WI38 (cell line): ENCODE measurements around the gene ACIN1.
A peak's percentile ranks its signal among the peaks of the same experiment; 100 is the strongest.

Experiments
- H3K4me3 ChIP-seq: 2 replicates; pipeline ENCODE4 v1.5.1; 2011; ENCODE audit warnings: low read depth, mild to moderate bottlenecking, control low read depth, low read length
- CTCF ChIP-seq: IDR thresholded peaks from 2 replicates; pipeline ENCODE4 v1.5.1; 2012; ENCODE audit warnings: low read depth, mild to moderate bottlenecking, control low read depth, low read length

ACIN1 gene

GRCh38 chr14:23013054-23013748 is 81.7 kb downstream of the ACIN1 start:
- no peak overlapping the region for H3K4me3 ChIP-seq
- no peak for TF ChIP-seq CTCF

GRCh38 chr14:23009939-23010726 is 84.8 kb downstream of the ACIN1 start, which contains the start of gene C14orf93:
TSS of gene C14orf93 (minus strand) at chr14:23010143. CDS start at chr14:22999023, 11,120 bp downstream.
- H3K4me3 ChIP-seq = peak within 1 kb of the TSS; percentile 58
- TF ChIP-seq CTCF = no peak

- no peak for TF ChIP-seq CTCF
- H3K4me3 ChIP-seq = peak overlapping the region; percentile 58
Observed at GRCh38 chr14:23009483-23009938, 85.4 kb downstream of the ACIN1 start.

- no peak overlapping the region for H3K4me3 ChIP-seq
- no peak for TF ChIP-seq CTCF
Observed at GRCh38 chr14:23008831-23009230, 86.1 kb downstream of the ACIN1 start.
